Caki2 (cell line): ENCODE results near the gene ANOS1. TPM values are rescaled to one million over a fixed set of nuclear protein-coding genes. Genes with fewer than 3 reads are reported as not detected.

Experiments
- DNase-seq: peaks from one replicate; pipeline ENCODE4 v3.0.0-alpha.2; 2015; ENCODE audit warnings: low read depth
- in situ Hi-C: cut with HindIII; loops from 2 replicates; pipeline ENCODE4 v1.10.0; 2016; ENCODE audit warnings: low sequenced_read_pairs, low pct_unique_long_range_greater_than_20kb, mixed read lengths
- total RNA-seq: library from RNA; depleted of rRNA; stranded (reverse); fragments of >200 nt; shearing (Covaris generic); gene quantifications from 2 replicates; pipeline ENCODE4 v1.2.3, GENCODE V29; 2014; ENCODE audit warnings: low replicate concordance

Gene ANOS1
- total RNA-seq, 1 experiment from 2014 or later: 7.2 TPM

DNA sequence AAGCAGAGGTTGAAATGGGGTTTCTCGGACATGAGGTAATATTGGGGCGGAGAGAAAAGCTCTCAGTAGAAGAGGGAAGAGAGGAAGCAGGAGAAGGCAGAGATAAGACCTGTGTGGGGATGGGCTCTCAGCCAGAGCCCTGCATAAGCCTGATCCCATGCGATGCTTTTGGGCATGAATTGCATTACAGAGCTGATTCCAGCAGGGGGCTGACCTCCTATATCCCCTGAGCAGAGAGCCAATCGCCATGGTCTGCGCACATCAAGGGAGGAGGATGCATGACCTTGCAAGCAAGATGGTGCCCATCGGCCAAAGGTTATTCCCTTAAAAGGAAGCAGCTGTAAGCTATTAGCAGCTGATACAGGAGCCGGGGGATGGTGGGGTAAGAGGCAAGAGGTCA, 7.6 kb downstream of the ANOS1 start:
- DNase-seq: no peak
- in situ Hi-C loops: no loop called here

DNA sequence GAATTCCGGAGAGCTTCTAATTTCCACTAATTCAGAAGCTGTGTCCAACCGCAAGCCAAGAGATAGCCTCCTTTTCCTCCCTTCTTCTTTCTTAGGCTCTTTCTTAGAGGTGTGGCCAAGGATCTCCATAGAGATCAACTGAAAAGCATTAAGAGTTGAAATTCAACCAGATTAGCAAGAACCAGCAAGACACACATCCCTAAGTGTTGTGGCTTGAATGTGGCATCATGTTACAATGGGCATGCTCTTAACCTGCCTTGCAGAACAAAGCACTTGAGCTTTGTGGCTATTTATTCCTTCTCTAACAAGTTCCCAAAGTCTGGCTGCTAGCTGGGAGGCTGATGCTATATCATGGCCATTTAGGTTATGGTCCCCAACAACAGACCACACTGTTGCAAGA, 10.4 kb downstream of the ANOS1 start:
- DNase-seq: no peak
- in situ Hi-C loops: no loop called here

DNA sequence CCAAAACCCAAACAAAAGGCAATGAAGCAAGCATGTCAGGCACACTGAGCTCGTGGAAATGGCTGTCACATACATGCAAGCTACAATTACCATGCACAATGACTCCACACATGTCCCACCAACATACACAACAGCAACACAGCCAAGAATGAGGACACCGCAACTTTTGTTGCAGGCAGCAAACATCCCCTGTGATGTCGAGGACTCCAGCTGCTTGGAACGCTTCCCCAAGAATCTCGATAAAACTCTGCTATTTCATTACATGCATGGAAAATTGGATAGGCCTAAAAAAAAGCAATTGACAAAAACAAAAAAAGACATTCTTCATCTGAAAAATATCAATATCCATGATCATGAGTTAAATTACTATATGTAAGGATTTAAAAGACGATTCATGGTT, 11.8 kb downstream of the ANOS1 start:
- in situ Hi-C loops: no loop called here
- no peak for DNase-seq

DNA sequence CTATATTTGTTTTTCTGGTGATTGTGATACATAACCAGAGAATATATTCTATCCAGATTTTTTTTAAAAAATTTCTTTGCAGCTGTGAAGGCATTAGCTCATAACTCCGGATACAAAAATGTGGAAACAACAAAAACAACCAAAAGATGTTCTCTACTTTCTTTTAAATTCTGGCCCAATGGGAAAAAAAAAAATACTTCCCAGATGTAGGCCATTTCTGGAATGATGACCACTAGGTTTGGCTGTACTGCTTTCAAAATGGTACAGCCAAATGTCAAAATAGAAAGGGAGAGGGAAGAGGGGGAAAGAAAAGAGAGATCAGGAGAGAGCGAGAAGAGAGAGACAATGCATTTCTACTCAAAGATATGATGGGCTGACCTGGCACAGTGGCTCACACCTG, 14.6 kb downstream of the ANOS1 start:
- in situ Hi-C loops: no loop called here
- DNase-seq: no peak

DNA sequence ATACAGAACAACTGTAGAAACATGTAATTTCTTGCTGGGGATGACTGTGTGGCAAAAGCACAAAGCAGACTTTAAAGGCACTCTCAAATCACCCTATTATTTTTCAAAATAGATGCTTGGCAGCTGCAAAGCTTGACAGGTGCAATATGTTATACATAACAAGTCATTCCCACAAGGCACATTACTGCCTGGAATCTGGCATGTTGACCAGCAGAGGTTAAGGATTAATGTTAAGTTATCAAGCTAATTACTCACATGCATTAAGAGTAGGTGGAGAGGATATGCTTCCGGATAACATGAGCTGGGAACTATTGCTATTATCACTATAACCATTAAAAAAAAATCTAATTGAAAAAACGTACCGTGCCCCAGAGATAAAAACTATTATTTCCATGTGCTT, 17.8 kb downstream of the ANOS1 start:
- in situ Hi-C loops: no loop called here

DNA sequence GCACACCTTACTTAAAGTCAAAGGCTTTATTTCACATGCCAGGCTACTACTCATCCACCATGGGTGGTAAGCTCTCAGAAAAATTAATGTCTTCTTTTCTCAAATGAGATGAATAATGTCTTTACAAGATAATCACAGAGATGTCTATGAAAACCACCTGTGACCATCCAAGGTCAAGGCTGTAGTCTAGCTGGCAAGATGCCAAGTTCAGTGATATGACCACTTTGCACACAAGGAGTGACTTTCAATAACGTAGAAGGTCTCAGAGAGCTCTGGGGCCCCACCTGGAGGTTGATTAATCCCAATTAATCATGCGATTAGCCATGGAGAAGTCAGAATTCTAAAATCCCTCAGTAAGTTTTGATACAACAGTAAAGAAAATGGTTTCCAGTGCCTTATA, 20.5 kb downstream of the ANOS1 start:
- DNase-seq: no peak

More for the DNA sequence above, 17.8 kb downstream of the ANOS1 start:
- no peak for DNase-seq

DNA sequence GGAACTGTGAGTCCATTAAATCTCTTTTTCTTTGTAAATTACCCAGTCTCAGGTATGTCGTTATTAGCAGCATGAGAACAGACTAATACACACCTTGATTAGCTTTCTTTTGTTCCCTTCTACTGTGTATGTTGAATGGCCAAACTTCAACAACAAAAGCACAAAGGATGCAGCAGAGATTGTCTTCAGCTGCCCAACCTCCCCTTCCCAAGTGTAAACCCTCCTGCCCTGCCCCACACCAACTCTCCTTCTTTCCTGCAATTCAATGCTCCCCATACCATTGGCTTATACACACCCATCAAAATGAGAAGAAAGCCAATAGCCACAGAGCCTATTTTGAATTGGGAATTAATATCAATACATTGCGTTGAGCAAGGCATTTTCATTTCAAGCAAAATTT, 27.8 kb downstream of the ANOS1 start:
- in situ Hi-C loops: no loop called here

More for the DNA sequence above, 20.5 kb downstream of the ANOS1 start:
- in situ Hi-C loops: no loop called here

DNA sequence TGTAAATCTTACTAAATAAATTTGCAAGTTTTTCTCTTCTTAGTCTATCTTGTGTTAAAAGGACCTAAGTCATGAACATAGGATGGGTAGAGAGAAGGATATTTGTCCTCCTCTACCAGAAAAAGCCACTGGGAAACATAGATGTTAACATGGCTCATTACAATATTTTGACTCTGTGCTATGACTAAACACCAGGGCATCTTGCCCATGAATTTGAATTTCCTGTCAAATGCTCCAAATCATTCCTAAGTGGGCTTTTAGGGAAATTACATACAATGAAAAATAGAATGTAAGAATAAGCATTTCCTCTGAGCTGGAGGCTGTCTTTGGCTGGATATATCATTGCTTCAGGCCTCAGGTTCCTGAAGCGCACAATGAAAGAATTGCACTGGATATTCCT, 39.1 kb downstream of the ANOS1 start:
- in situ Hi-C loops: no loop called here
- no peak for DNase-seq

More for the DNA sequence above, 27.8 kb downstream of the ANOS1 start:
- no peak for DNase-seq

DNA sequence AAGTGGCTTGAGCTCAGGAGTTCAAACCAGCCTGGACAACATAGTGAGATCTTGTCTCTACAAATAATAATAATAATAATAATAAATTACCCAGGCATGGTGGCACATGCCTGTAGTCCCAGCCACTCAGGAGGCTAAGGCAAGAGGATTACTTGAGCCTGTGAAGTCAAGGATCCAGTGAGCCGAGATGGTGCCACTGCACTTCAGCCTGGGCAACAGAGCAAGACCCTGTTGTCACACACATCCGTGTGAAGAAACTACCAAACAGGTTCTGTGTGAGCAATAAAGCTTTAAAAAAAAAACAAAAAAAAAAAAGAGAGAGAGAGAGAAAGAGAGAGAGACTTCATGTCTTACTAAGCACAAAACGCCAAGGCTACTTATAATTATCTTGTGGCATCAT, 42.5 kb downstream of the ANOS1 start:
- in situ Hi-C loops: no loop called here
- no peak for DNase-seq

DNA sequence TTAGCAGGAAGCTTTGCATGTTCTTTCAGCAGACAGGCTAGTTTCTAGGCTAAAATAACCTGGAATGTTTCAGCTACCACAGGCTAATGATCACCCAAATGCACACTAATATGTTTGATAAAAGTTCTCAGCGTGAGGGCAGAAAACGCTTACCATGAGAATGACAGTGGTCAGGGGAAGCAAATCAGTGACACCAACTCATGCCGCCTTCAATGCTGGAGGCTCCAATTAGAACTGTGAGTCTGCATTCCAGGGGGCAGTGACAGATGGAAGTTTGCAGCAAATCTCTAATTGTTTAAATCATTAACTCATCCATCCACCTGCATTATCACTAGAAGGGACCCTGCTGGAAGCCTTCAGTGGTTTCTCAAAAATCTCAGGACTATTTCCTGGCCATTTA, 43.2 kb downstream of the ANOS1 start:
- in situ Hi-C loops: no loop called here
- DNase-seq: no peak

DNA sequence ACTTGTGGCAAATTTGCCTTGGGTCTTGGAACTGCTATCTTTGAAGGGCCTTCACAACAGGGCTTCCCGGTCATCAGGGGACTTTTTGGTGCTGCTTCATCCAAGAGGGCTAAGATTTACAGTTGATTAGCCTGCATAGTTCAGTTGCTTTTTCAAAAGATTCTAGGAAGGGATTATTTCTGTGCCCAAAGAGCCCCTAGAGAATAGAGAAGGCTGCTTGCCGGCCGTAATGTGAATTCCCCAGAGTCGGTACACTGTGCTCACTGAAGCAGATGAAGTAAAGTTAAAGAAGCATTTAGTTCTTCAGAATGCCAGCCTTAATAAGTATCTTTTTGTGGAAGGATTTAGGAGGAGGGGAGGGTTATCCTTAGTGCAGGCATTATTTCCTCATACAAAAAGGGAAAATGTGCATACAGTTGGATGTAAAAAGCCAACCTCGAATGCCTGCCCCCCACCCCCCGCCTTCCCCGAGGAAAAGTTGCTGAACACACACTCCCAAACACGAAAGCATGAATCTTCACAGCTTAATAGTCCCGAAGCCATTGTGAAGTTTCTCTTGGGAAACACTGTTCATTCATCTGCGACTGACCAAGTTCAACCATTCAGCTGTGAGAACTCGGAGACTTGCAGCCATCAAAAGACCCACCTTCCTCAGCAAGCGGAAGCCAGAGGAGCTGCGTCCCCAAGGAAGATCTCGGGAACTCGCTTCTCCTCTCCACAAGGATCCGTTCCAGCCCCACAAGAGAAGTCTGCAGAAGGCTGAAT, 47.6 kb downstream of the ANOS1 start:
- in situ Hi-C loops: no loop called here
- no peak for DNase-seq

DNA sequence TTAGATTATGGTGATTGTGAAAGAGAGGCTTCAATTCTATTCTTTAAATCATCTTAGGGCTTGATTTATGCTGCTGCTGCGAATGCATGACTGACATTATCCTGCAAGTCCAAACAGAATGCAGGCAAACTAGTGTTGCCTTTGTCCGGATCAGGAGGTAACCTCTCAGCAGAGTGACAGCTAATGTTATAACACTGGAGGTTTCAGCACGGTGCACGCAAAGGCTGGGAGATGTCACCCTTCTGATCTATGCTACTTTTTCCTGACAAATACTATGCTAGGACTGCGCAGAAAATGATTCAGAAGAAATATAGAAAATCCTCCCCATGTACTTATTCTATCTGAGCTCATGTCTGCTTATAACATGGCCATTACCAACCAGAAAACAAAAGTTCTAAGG, 48.2 kb downstream of the ANOS1 start:
- in situ Hi-C loops: no loop called here
- no peak for DNase-seq

DNA sequence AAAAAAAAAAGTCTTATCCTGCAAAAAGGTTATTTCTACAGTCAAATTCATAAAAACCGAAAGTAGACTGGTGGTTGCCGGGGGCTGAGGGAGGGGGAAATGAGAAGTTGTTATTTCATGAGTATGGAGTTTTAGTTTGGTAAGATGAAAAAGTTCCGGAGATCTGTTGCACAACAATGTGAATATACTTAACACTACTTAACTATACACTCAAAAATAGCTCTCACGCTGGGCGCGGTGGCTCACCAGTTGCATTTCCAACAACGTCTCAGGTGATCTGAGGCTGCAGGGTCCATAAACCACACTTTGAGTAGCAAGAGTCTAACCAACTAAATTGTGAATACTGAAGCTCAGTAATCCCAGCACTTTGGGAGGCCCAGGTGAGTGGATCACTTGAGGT, 52.4 kb downstream of the ANOS1 start:
- DNase-seq: no peak
- in situ Hi-C loops: no loop called here

DNA sequence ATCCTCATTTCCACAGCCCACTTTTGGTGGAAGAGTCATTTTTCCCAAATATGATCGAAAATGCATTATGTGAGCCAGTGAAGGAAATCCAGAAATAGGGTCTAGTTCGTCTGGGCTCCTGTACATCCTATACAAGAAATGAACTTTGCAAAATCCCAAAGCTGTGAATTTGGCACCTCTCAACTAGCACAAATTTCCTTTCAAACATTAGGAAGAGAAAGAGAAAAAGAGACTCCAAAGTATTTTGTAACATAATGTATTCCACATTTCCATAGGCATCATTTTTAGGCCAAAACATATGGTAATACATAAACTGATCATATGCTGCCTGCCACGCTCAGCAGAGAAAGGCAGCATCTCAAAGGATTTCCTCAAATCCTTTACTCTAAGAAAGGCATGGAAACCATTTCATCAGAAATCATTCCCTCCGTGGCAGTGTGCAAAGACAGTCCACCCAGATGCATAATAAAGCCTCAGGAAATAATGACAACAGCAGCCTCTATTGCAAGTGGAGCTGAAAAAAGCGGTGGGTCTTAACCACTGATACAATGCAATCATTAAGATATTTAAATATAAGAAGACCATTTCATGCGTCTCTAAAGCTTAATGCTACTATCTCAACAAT, 56.8 kb downstream of the ANOS1 start:
- DNase-seq: no peak
- in situ Hi-C loops: no loop called here

DNA sequence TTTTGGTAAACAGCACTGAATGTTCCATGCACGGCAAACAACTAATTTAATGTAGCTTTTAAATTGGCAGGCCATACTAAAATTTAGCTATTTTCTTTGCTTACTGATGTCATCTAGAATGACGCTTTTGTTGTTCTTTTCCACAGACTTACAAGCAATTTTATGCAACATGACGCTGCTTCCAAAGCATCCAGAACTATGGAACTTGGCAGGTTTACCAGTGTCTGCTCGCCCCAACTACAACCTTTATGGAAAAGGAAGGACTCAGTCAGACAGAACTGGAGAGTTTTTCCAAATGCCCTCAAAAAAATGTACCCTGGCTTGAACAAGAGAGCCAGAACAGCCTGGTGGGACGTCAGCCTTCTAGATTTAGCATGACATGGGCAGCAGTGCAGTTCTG, 58.7 kb downstream of the ANOS1 start:
- no peak for DNase-seq
- in situ Hi-C loops: no loop called here

DNA sequence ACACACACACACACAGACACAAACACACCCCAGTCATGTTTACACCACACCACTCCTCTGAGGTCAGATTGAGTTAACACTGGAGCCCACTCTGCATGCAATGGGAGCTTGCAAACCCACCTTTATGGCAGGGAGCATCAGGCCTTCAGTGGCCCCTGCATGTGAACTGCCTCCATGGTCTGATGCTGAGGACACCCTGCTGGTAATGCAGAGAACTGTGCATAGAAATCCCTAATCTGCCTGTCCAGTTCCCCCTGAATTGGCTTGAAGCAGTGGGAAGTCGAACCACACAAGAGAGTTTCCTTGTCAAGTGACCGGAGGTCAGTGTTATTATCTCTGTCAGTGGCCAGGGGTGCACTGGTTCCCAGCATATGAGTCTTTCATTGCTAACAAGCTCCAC, 59.8 kb downstream of the ANOS1 start:
- in situ Hi-C loops: no loop called here
- no peak for DNase-seq

DNA sequence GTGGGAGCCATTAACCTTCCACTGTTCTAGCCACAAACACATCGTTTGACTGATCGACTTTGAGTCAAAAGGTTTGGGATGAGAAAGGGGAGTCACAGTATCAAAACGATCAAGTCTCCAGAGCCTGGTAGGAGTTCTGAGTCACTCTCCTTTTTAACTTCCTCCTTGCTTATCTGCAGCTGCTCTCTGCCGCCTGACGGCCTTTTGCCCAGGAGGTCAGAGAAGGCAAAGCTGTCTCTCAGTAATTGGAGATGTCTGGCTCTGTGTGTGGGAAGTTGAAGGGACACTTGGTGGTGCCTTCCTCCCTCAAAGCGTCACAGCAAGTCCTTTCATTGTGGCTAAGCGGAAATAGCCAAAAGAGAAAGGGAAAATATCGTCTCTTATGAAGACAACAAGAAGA, 63.1 kb downstream of the ANOS1 start:
- no peak for DNase-seq
- in situ Hi-C loops: no loop called here

DNA sequence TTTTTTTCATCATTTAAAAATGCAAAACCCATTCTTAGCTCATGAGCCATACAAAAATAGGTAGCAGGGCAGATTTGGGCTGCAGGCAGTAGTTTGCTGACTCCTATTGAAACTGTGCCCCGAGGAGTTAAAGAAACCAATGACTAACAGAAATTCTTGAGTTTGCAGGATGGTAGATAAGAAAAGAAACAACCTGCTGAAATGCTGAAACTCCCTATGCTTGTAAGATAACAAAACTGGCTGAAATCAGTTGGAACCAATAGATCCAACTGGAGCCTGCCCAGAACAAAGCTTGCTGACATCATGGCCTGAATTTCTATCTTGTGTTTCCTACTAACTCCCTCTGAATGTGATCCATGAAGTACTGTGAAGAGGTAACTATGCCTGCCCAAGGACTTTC, 68.6 kb downstream of the ANOS1 start:
- in situ Hi-C loops: no loop called here
- DNase-seq: no peak

DNA sequence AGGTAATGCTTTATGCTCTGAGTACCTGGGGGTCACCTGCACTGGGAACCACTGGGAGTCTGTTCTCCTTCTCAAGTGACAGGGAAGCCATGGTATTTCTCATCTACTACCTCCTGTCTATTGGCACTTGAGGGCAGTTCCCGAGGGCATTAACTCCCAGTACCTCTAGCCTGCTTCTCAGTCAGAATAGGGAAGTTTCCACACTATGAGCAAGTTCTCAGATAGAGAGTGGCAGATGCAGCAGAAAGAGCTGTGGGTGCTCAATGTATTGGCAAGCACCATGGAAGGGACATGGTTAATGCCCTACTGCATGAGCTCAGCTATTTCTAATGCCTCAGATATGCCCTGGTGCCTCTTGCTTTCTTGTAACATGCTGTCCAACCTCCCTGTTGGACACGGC, 74.1 kb downstream of the ANOS1 start:
- no peak for DNase-seq
- in situ Hi-C loops: no loop called here

DNA sequence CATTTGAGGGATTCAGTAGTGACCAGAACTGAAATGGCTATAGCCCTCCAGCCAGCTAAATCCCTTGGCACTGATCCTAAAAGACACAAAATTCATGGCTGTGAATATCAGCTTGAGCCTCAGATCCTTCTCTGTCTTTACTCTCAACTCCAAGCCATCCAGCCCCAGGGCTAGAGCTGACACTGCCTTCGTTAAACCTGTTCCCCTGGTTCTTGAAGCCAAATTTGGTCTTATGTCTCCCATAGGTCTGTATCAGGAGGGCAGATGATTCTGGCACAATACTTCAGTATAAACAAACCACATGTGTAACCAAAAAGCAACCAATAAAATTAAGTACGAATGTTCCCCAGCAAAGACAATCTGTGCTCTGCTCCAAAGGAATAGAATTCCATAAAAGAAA, 78.0 kb downstream of the ANOS1 start:
- in situ Hi-C loops: no loop called here
- no peak for DNase-seq
